Natural killer cell treated with Interleukin-12 subunit alpha and Interleukin-12 subunit beta and Interleukin-15 and Interleukin-18, amount 100 ng/mL, for 72 hours (primary cell): ENCODE data around the gene TRIM47. TPM values are rescaled to one million over a fixed set of nuclear protein-coding genes. Genes with fewer than 3 reads are reported as not detected.

Source experiments
- ATAC-seq, 2 donors: fragments of 150-1000 bp; cut with Tn5 transposase in 1 of 2; sonication (Bioruptor Pico), chemical (Tn5 transposase) in 1 of 2; 2 replicates each; pipeline ENCODE4 v1.10.0; 2021
- DNase-seq: peaks from one replicate; pipeline ENCODE4 v3.0.0; 2022; ENCODE audit warnings: low spot score
- H3K27ac Mint-ChIP-seq, 2 donors: 1 replicate in 1 of 2; 2 replicates in 1 of 2; pipeline ENCODE4 v1.8.0; 2022; ENCODE audit warnings: mixed read lengths in 2 of 2, mild to moderate bottlenecking in 1 of 2, moderate library complexity in 1 of 2
- H3K27me3 Mint-ChIP-seq, 2 donors: 1 replicate in 1 of 2; 2 replicates in 1 of 2; pipeline ENCODE4 v1.8.0; 2022; ENCODE audit warnings: mixed read lengths in 2 of 2
- H3K36me3 Mint-ChIP-seq: one replicate; pipeline ENCODE4 v1.8.0; 2022; ENCODE audit warnings: mixed read lengths
- H3K4me1 Mint-ChIP-seq, 2 donors: 1 replicate in 1 of 2; 2 replicates in 1 of 2; pipeline ENCODE4 v1.8.0; 2022; ENCODE audit warnings: low read depth in 2 of 2, mixed read lengths in 2 of 2, mild to moderate bottlenecking in 1 of 2
- H3K4me3 Mint-ChIP-seq: one replicate; pipeline ENCODE4 v1.8.0; 2022; ENCODE audit warnings: mixed read lengths
- H3K9me3 Mint-ChIP-seq: 2 replicates; pipeline ENCODE4 v1.8.0; 2022; ENCODE audit warnings: mixed read lengths
- total RNA-seq, 2 donors: library from RNA; stranded (reverse); gene quantifications; one replicate each; pipeline ENCODE4 v1.2.3, GENCODE V29; 2022

TRIM47 gene
- total RNA-seq, 2 donors from 2014 or later, result 1.6 to 2.1 TPM

DNA sequence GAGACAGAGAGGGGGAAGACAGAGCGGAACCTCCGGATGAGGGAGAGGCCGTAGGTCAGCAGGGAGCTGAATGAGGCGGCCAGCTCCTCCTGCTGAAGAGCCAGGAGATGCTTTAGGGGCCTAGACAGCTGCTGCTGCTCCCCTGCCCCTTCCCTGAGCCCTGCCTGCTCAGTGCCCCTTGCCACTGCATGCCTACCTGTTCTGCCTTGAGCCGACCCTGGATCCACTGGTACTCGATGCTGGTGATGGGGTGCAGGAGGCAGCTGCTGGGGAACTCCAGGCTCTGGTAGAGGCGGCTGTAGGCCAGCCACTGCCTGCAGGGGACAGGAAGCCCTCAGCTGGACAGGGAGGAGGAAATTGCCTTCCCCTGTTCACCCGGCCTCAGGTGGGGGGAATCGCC lies 41.8 kb downstream of the TRIM47 start:
- Mint-ChIP-seq H3K27ac (no peak overlapping the region), H3K9me3 (no peaks in the 10 kb centered on the region), H3K4me3 (no peak overlapping the region), H3K36me3 (peaks cover 5% of the 10 kb centered on the region), H3K4me1 (peaks cover 25 to 27% of the 10 kb centered on the region in 2 donors), H3K27me3 (no peaks in the 10 kb centered on the region)
- no peak for DNase-seq
- ATAC-seq, result no peak

DNA sequence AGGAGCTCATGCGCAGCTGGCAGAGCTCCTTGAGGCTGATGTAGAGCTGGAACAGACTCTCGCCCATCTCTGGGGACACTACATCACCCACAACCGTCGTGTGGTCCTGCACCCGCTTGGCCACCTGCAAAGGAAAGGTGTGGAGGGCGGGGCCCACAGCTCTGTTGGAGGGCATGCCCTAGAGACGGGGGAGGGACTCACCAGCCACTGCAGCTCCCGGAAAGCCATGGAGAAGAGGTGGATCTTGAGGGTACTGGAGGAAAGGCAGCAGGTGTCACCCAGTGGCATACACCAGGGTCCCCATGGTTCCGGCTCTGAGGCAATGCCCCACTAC lies 42.8 kb downstream of the TRIM47 start:
- H3K4me3 Mint-ChIP-seq, result no peak overlapping the region
- peaks cover 5% of the 10 kb centered on the region for H3K36me3 Mint-ChIP-seq
- no peak for ATAC-seq
- DNase-seq, result no peak
- H3K4me1 Mint-ChIP-seq, result peaks cover 25 to 27% of the 10 kb centered on the region in 2 donors
- H3K27me3 Mint-ChIP-seq, result no peaks in the 10 kb centered on the region
- H3K9me3 Mint-ChIP-seq, result no peaks in the 10 kb centered on the region
- H3K27ac Mint-ChIP-seq, result no peak overlapping the region

DNA sequence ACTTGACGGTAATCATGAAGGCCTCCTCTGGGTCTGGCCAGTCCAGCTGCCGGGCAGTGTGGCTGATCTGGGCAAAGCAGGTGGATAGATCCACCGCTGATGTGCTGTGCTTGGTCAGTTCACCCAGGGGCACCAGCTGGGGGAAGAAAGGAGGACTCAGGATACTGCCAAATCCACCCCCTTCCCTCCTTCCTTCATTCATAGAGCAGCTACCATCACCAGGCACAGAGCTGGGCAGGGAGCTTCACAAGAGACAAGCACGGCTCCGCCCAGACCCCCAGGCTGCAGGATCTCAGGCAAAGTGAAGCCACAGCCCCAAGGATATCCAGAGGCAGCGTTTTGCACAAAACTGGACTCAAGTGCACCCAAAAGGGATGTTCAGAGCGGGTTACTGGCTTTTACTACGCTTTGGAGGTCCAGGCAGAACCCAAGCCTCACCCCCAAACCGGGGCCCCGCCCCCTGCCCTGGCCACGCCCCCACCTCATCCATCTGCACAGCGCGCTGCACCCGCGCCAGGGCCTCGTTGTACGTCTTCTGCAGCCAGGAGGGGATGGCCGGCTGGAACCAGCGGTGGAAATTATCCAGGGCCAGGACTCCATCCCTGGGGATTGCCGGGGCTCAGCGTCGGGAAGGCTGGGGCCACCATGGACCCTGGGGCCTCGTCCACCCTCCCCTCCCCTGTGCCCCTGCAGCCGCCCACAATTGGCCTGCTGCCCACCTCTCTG lies 43.3 kb downstream of the TRIM47 start:
- Mint-ChIP-seq H3K27me3 (no peaks in the 10 kb centered on the region), H3K4me1 (peaks cover 25 to 29% of the 10 kb centered on the region in 2 donors), H3K4me3 (no peak overlapping the region), H3K36me3 (peaks cover 5% of the 10 kb centered on the region), H3K9me3 (no peaks in the 10 kb centered on the region), H3K27ac (peak overlapping the region; percentile 71 to 89)
- DNase-seq (no peak), ATAC-seq (no peak)

DNA sequence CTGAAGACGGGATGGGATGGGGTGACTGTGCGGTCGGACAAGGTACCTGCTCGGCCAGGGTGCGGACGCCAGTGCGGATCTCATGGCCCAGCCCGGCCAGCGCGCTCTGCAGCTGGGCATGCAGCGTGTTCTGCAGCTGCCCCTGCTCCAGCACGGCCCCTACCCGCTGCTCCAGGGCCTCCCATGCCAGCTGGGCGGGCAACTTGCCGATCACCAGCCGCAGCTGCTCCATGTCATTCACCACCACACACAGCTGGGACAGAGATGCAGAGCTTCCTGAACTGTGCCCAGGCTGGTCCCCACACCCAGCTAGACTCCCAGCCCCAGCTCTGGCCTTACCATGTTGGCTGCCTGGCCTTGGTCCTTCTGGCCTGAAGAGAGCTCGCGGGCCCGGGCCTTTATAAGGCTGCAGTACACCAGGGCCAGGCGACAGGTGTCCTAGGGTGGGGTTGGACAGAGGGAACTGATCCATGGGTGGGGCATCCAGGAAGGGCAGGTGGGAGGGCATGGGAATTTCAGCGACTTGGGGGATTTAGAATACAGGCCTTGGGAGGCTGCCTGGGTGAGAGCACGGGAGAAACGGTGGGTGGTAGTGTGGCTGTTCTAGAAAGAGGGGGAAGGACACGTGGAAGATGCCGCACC lies 44.0 kb downstream of the TRIM47 start:
- H3K27ac Mint-ChIP-seq, result peak overlapping the region; percentile 71 to 89
- no peaks in the 10 kb centered on the region for H3K9me3 Mint-ChIP-seq
- H3K36me3 Mint-ChIP-seq, result peaks cover 5% of the 10 kb centered on the region
- ATAC-seq (no peak), DNase-seq (no peak)
- no peak overlapping the region for H3K4me3 Mint-ChIP-seq
- H3K4me1 Mint-ChIP-seq, result peaks cover 25 to 29% of the 10 kb centered on the region in 2 donors
- no peaks in the 10 kb centered on the region for H3K27me3 Mint-ChIP-seq

DNA sequence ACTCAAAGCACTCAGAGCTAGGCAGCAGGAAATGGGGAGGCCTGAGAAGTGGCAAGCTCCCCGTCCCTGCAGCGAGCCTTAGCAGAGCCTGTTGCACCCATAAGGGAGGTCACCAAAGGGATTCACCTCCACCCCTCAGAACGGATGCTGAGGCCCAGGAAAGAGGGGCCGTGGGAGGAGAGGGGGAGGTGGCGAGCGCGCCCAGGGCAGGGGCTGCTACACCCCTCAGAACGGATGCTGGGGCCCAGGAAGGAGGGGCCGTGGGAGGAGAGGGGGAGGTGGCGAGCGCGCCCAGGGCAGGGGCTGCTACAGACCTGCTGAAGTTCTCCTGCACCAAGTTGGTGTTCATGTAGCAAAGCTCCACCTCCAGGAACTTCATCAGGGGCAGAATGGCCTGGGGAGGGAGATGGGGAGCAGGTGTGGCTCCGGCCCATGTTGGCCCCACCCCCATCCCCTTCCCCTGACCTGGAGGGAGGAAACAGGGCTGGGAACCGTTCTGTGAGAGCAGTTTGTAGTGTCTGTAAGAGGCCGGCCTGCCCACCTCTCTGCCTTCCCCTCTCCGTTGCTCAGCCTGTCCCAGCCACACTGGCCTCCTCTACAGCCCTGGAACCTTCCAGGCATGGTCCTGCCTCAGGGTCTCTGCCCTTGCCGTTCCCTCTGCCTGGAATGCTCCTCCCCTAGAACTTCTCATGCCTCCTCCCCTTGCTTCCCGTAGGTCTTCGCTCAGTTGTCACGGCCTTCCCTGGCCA lies 45.6 kb downstream of the TRIM47 start:
- DNase-seq (no peak), ATAC-seq (peak; percentile 40 to 50)
- H3K36me3 Mint-ChIP-seq, result peaks cover 5% of the 10 kb centered on the region

DNA sequence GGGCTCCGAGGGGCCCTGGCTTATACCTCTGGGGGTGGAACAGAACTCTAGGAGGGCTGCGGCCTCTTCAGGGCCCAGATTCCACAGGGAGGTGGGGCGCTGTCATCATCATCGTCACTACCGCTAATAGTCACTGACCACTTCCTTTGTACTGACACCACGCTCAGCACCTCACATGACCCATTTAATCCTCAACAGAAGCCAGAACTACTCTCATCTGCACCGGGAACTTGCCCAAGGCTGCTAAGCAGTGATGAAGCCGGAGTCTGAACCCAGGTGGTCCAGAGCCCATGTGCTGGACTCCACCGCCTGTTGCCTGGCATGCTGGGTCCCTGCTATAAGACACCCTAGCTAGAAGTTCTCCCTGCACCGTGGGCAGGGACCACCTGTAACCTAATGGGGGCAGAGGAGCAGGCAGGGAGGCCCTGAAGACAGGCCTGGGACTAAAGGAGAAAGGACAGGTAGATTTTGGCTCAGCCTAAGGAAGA lies 46.2 kb downstream of the TRIM47 start:
- DNase-seq, result peak; percentile 80
- ATAC-seq, result peak; percentile 81 to 86
- H3K4me1 Mint-ChIP-seq, result peaks cover 25 to 33% of the 10 kb centered on the region in 2 donors
- peak overlapping the region; percentile 74 for H3K4me3 Mint-ChIP-seq
- H3K27me3 Mint-ChIP-seq, result no peaks in the 10 kb centered on the region
- peak overlapping the region; percentile 71 to 89 for H3K27ac Mint-ChIP-seq
- H3K36me3 Mint-ChIP-seq, result peaks cover 5% of the 10 kb centered on the region
- no peaks in the 10 kb centered on the region for H3K9me3 Mint-ChIP-seq

More for the DNA sequence above, 45.6 kb downstream of the TRIM47 start:
- peak overlapping the region; percentile 74 for H3K4me3 Mint-ChIP-seq
- no peaks in the 10 kb centered on the region for H3K27me3 Mint-ChIP-seq
- H3K9me3 Mint-ChIP-seq, result no peaks in the 10 kb centered on the region
- peaks cover 25 to 32% of the 10 kb centered on the region in 2 donors for H3K4me1 Mint-ChIP-seq
- H3K27ac Mint-ChIP-seq, result peak overlapping the region; percentile 71 to 89

DNA sequence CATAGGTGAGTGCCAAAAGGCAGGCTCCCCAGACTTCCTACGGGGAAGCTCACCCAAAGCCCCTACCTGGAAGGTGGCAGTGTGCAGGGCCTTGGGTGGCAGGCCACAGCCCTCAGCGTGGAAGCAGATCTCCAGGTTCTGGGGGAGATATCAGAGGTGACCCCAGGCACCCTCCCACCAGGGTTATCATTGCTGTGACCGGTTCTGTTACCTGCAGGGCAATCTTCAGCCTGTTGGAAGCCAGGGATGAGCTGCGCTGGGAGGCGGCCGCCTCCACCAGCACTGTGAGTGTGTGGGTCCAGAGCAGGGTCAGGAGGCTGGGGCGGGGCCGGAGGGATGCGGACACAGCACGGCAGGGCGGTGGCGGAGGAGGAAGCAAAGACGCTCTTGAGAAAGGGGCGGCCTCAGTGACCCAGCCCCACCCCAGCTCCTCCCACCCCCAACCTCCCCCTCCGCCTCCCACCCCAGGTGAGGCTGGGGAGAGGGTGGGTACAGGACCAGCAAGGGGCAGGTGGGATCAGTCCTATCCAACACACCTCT lies 47.3 kb downstream of the TRIM47 start:
- H3K36me3 Mint-ChIP-seq, result peaks cover 5% of the 10 kb centered on the region
- peaks cover 25 to 37% of the 10 kb centered on the region in 2 donors for H3K4me1 Mint-ChIP-seq
- H3K9me3 Mint-ChIP-seq, result no peaks in the 10 kb centered on the region
- ATAC-seq, result no peak
- no peak overlapping the region for H3K4me3 Mint-ChIP-seq
- H3K27me3 Mint-ChIP-seq, result no peaks in the 10 kb centered on the region
- no peak for DNase-seq
- peak overlapping the region; percentile 54 to 89 for H3K27ac Mint-ChIP-seq

DNA sequence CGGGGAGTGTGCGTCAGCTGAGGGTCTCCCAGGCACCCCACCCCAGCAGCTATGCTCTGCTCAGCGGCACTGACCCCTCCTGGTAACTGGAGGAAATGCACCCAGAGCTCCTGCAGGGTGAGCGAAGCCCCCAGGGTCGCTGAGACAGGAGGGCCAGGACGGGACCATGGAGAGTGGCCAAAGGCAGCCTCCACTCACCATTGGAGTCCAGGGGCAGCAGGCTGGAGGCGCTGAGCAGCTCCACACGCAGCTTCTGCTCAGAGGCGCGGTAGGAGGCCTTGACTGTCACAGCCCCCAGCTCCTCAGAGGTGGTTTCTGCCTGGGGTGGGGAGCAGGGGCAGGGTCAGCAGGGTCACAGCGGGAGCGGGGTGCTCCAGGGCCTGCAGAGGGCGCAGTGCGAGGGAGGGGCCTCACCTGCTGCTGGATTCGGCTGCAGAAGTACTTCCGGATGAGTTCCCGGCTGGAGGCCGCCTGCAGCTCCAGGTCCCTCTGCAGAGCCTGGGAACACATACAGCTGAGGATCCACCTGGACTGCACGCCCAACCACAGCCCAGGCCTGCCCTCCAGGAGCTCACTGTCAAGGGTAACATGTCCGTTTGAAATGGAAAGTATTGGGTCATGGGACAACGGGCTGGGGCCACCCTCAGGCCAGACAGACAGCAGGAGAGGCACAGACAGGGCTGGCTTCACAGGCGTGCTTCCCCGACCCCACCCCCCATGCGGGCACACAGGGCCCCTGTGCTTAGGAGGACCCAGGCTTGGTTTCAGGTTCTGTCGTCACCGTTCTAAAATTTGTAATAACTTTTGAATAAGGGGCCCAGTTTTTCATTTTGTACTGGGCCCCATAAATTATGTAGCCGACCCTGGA lies 48.0 kb downstream of the TRIM47 start:
- Mint-ChIP-seq H3K4me1 (peaks cover 25 to 37% of the 10 kb centered on the region in 2 donors), H3K27ac (peak overlapping the region; percentile 50 to 54), H3K4me3 (no peak overlapping the region), H3K36me3 (peaks cover 5% of the 10 kb centered on the region), H3K27me3 (no peaks in the 10 kb centered on the region), H3K9me3 (no peaks in the 10 kb centered on the region)
- no peak for DNase-seq
- no peak for ATAC-seq

DNA sequence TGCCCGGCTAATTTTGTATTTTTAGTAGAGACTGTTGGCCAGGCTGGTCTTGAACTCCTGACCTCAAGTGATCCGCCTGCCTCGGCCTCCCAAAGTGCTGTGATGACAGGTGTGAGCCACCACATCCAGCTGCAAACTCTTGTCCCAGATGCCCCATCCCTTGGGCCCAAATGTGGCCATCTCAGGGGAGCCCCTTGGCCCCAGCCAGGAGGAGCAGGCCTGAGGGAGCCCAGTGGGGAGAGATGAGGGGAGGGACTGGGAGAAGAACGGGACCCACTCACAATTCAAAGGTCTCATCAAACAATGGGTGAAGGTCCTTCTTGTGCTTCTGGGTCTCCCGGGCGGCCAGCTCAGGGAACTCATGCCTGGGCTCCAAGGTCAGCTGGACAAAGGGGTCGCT lies 48.6 kb downstream of the TRIM47 start:
- no peaks in the 10 kb centered on the region for H3K27me3 Mint-ChIP-seq
- H3K4me3 Mint-ChIP-seq, result no peak overlapping the region
- H3K9me3 Mint-ChIP-seq, result no peaks in the 10 kb centered on the region
- peaks cover 23 to 35% of the 10 kb centered on the region in 2 donors for H3K4me1 Mint-ChIP-seq
- H3K36me3 Mint-ChIP-seq, result peaks cover 5% of the 10 kb centered on the region
- DNase-seq (no peak), ATAC-seq (no peak)
- H3K27ac Mint-ChIP-seq, result peak overlapping the region in 1 of 2 donors; percentile 50

DNA sequence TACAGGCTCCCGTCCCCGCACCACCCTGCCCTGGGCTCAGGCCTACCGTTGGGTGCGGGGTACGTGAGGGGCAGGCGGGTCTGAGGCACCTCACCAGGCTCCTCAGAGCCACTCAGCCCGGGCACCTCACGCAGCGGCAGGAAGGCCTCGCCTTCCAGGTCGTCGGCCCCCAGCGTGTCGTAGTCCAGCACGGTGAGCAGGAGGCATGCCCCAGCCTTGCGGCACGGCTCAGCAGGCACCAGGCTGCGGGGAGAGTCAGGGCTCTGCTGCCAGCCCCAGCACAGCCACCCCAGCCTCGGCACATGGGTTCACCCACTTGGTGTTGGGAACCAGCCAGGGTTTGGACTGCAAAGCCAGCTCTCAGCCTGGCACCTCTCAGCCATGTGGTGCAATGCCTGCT lies 49.6 kb downstream of the TRIM47 start:
- no peak for ATAC-seq
- Mint-ChIP-seq H3K9me3 (no peaks in the 10 kb centered on the region), H3K27me3 (no peaks in the 10 kb centered on the region), H3K4me1 (peaks cover 17 to 26% of the 10 kb centered on the region in 2 donors), H3K27ac (no peak overlapping the region), H3K4me3 (no peak overlapping the region), H3K36me3 (peaks cover 5% of the 10 kb centered on the region)
- DNase-seq, result no peak

DNA sequence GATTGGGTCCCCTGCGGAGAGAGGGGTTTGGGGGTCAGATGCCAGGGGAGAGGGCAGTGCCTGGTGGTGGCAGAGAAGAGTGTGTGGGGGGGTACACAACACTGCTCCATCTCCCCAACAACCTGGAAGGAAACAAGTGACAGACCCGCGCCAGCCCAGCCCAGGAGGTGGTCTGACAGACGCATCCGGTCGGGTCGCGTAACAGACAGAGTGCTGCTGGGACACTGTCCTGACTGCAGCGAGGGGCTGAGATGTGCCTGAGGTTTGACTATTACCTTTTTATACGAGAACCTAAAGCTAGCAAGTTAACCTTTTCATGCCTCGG lies 50.3 kb downstream of the TRIM47 start:
- no peak overlapping the region for H3K4me3 Mint-ChIP-seq
- no peaks in the 10 kb centered on the region for H3K9me3 Mint-ChIP-seq
- H3K27me3 Mint-ChIP-seq, result no peaks in the 10 kb centered on the region
- H3K4me1 Mint-ChIP-seq, result peaks cover 10 to 19% of the 10 kb centered on the region in 2 donors
- peak; percentile 43 to 52 for ATAC-seq
- DNase-seq, result no peak
- peaks cover 5% of the 10 kb centered on the region for H3K36me3 Mint-ChIP-seq
- peak overlapping the region; percentile 67 to 81 for H3K27ac Mint-ChIP-seq

DNA sequence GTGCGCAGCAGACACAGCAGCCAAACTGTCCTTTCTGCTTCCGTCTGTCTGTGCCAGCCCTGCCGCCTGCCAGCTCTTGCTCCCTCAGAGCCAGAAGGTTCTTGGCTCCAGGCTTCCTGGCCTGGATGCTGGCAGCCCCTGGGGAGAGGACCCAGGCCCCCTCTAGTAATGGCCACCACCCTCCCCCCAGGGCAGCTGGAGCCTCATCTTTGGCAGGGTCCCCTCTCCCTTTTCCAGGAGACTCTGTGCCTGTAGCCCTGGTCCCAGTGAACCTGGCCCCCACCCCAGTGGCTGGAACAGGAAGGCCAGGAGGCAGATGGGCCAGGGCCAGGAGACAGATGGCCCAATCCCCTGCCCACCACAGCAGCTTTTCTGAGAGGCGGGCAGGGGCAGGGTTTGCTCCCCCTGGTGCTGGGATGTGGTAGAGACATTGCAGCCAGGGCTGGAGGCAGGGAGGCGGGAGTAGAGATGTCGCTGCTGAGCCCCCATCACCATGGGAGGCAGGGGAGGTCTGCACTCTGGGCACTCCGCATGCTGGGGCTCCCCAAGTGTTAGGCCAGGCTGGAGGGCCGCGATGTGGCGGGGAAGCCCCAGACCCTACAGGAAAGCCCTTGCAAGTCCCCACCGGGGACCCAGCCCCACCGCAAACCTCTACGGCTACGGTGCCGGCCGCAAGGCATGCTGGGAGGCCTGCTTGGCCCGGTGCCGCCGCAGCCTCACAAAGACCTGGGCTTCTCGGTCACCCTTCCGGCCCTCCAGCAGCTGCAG lies 50.9 kb downstream of the TRIM47 start:
- Mint-ChIP-seq H3K27ac (peak overlapping the region; percentile 67 to 81), H3K4me1 (peaks cover 7 to 18% of the 10 kb centered on the region in 2 donors), H3K9me3 (no peaks in the 10 kb centered on the region), H3K4me3 (no peak overlapping the region), H3K36me3 (peaks cover 5% of the 10 kb centered on the region), H3K27me3 (no peaks in the 10 kb centered on the region)
- peak; percentile 88 for DNase-seq
- ATAC-seq, result peak; percentile 70 to 83
